HCEC 1CT (cell line): ENCODE data around the gene AKAP17A.
"Not testable (repeated sequence)": the region's sequence is repeated elsewhere in the genome, so short reads cannot be mapped to it uniquely, and the experiment has no call there.

Experiments used
- DNase-seq: peaks from one replicate; pipeline ENCODE4 v3.0.0-alpha.2; 2017

AKAP17A gene

GRCh38 chrX:1591102-1591862, at the start of gene AKAP17A:
TSS of gene AKAP17A (plus strand) at chrX:1591604. CDS start at chrX:1593463, 1,859 bp downstream.
- DNase-seq, result peak; percentile 94

GRCh38 chrX:1542994-1543725, 48.2 kb upstream of the AKAP17A start:
- no peak for DNase-seq

DNA sequence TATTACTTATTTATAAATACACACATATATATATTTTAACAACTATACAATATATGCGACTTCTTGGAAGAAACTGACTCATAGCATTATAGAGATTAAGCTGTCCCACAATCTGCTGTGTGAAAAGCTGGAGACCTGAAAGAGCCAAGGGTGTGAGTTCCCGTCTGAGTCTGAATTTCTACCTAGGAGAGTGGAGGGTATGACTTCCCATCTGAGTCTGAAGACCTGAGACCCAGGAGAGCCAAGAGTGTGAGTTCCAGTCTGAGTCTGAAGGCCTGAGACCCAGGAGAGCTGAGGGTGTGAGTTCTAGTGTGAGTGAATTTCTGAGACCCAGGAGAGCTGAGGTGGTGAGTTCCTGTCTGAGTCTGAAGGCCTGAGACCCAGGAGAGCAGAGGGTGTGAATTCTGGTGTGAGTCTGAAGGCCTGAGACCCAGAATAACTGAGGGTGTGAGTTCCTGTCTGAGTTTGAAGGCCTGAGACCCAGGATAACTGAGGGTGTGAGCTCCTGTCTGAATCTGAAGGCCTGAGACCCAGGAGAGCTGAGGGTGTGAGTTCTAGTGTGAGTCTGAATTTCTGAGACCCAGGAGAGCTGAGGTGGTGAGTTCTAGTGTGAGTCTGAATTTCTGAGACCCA, 45.5 kb upstream of the AKAP17A start:
- no peak for DNase-seq

DNA sequence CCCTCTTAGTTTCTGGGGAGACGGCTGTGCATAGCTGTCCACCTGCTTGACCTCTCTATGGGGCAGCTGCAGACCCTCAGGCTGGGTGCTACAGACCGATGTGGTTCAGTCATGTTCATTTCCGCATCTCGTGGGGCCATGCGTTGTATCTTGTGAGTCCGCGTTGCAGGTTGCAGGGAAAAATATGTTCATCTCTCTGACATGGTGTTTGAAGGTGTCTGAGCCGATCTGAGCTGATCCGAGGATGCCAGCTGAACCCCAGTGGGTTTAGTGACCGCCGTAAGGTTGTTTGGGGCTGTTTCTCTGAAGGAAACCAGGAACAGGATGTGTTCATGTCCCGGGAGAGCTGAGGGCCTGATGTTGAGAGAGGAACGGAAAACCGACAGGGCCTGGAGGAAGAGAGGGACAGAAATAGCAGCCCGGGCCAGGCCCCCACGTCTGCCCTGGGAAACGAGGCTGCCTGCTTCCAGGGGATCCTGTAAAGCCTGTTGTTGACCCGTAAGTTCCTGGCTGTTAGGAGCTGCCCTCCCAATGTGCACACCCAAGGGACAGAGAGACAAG, 44.6 kb upstream of the AKAP17A start:
- no peak for DNase-seq

DNA sequence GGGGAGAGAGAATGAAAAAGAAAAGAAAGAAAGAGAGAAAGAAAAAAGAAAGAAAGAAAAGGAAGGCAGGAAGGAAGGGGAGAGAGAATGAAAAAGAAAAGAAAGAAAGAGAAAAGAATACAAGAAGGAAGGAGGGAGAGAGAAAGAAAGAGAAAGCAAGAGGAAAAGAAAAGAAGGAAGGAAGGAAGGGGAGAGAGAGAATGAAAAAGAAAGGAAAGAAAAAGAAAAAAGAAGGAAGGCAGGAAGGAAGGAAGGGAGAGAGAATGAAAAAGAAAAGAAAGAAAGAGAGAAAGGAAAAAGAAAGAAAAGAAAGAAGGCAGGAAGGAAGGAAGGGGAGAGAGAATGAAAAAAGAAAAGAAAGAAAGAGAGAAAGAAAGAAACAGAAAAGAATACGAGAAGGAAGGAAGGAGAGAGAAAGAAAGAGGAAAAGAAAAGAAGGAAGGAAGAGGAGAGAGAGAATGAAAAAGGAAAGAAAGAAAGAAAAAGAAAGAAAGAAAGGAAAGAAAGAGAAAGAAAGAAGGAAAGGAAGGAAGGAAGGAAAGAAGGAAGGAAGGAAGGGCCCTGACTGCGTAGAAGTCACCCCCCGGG, 39.4 kb upstream of the AKAP17A start:
- DNase-seq, result no peak

DNA sequence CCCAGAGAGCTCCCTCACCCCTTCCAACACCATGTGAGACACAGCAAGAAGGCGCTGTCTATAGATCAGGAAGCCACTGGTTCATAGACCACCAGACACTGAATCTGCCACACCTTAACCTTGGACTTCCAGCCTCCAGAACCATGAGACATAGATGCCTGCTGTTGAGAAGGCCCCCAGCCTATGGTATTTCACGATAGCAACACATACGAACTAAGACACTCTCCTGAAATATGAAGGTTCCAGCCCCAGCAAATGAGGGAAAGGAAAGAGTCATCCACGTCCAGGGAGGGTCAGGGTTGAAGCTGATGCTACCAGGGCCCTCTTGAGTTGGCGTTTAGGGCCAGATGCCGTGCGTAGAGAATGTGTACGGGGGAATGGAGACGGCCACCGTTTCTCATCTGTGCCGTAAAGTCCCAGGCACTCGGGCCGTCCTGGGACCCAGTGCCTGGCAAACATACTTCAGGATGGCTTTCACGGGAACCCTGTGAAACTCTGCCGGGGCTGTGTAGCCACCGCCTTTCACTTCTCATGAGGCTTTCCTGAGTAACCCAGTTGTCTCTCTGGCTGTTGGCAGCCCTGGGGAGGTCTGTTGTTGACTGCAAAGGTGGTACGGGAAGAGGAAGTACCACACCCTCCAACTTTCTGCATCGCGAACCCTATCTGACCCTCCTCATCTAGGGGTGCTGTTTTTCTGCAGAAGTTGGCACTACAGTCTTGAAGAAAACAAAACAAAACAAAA, 36.8 kb upstream of the AKAP17A start:
- DNase-seq, result no peak

- DNase-seq, result no peak
These were observed 36.0 kb upstream of the AKAP17A start for GRCh38 chrX:1555370-1555769.

GRCh38 chrX:1557442-1557841, 34.0 kb upstream of the AKAP17A start:
- not testable (repeated sequence) for DNase-seq

GRCh38 chrX:1558761-1559468, 32.5 kb upstream of the AKAP17A start:
- DNase-seq, result no peak

DNA sequence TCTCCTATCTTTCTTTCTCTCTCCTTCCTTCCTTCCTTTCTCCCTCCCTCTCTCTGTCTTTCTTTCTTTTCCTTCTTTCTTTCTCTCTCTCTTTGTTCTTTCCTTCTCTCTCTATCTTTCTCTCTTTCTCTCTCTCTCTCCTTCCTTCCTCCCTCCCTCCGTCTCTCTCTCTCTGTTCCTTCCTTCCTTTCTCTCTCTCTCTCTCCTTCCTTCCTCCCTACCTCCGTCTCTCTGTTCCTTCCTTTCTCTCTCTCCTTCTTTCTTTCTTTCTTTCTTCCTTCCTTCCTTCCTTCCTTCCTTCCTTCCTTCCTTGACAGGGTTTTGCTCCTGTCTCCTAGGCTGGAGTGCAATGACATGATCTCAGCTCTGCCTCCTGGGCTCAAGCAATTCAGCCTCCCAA, 30.2 kb upstream of the AKAP17A start:
- no peak for DNase-seq

DNA sequence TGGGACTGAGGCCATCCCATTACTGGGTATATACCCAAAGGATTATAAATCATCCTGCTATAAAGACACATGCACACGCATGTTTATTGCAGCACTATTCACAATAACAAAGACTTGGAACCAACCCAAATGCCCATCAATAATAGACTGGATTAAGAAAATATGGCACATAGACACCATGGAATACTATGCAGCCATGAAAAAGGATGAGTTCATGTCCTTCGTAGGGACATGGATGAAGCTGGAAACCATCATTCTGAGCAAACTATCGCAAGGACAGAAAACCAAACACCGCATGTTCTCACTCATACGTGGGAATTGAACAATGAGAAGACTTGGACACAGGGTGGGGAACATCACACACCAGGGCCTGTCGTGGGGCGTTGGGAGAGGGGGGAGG, 27.3 kb upstream of the AKAP17A start:
- DNase-seq, result not testable (repeated sequence)

- no peak for DNase-seq
These were observed 26.4 kb upstream of the AKAP17A start for GRCh38 chrX:1564750-1565683.

- not testable (repeated sequence) for DNase-seq
These were observed 17.2 kb upstream of the AKAP17A start for GRCh38 chrX:1574181-1574580.

DNA sequence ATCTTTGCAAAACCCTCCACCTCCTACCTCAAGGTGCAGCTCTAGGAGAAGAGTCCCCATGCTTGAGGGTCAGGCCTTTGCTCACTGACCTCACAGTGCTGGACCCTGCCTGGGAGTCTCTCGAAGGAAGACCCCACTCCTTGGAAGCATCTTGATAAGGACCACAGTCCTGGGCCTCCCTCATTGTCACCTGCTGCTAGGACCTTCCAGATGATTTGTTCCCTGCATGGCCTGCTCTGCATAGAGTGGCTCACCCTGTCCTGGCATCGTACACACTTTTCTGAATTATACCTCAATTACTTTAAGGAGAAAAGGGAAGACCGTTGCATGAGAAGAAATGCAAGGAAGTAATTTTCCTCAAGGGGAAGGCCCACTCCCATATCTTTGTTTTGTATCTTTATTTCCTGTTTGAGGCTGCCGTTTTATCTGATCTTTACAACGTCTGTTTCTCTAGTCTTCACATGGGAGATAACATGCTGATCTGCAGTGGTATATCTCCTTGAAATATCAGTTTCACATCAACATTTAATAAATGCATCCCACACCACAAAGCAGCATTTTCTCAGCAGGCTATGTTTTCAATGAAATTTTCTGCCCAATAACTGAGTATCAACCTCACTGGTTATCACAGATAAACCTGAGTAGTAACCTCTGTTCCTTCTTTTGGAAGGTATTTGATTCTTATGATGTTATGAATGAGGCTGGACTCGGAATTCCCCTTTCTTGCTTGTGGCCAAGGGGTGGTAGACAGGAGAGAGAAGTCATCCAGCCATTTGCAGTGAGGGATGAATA, 15.0 kb upstream of the AKAP17A start:
- DNase-seq, result no peak

DNA sequence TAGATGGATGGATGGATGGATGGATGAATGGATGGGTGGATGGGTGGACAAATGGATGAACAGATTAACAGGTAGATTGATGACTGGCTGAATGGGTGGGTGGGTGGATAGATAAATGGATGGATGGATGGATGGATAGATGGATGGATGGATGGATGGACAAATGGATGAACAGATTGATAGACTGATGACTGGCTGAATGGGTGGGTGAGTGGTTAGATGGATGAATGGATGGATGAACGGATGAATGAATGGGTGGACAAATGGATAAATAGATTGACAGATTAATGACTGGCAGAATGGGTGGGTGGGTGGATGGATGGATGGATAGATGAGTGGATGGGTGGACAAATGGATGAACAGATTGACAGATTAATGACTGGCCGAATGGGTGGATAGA, 13.6 kb upstream of the AKAP17A start:
- DNase-seq, result no peak

DNA sequence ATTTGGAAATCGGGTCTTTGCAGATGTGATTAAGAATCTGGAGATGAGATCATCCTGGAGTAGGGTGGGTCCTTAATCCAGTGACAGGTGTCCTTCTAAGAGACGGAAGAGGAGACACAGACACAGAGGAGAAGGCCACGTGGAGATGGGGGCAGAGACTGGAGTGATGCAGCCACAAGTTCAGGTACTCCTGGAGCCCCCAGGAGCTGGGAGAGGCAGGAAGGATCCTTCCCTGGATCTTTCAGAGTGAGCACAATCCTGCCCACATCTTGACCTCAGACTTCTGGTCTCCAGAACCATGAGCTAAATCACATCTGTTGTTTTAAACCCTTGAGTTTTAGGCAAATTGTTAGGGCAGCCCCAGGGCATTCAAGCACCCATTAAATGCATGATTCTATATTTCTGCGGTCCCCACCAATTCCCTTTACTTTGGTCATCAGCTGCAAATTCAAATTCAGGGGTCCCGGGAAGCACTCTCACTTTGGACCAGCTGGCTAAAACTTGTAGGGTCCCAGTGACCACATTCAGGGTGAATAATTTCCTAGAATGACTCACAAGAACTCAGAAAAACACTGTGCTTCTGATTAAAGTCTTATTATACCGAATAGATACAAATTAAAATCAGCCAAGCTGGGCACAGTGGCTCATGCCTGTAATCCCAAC, 12.8 kb upstream of the AKAP17A start:
- no peak for DNase-seq

GRCh38 chrX:1581132-1581531, 10.3 kb upstream of the AKAP17A start:
- no peak for DNase-seq

DNA sequence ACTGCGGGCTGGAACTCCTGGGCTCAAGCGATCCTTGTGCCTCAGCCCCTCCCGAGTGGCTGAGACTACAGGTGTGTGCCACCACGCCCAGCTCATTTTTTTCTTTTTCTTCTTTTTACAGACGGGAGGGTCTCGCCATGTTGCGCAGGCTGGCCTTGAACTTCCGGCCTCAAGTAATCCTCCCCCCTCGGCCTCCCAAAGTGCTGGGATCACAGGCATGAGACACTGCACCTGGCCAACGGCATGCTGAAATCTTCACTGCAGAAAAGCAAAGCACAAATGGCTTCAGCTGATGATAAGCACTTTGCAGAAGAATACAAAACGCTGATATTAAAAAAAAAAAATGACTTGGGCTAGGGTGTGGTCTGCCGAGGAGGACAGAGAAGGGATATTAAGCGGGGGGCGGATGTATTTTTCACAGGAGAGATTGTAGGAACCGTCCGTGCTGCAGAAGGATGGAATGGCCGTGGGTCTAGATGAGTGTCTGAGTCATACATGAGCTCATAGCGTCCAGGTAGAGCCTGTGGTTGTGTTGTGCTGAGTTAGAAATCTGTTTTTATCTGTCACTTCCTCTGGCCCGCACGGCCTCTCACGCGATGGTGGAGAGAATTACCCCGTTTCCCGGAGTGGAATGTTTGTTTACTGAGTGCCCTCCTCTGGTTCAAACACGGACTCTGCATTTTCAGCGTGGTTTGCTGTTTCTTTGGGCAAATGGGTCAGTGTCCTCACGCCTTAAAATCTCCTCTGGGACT, 8.5 kb upstream of the AKAP17A start:
- no peak for DNase-seq
